Osteoblast (primary cell): Measurements from ENCODE around the gene EPHA4. TPM values are rescaled to one million over a fixed set of nuclear protein-coding genes. Genes with fewer than 3 reads are reported as not detected.

Experiments
- DNase-seq: peaks from one replicate; pipeline ENCODE4 v3.0.0; 2011; ENCODE audit warnings: low spot score, mixed read lengths; ENCODE audit not compliant: insufficient read length; ENCODE audit errors: missing footprints
- H2AFZ ChIP-seq: 2 replicates; pipeline ENCODE4 v1.6.0; 2011; ENCODE audit warnings: mild to moderate bottlenecking, low read length
- H3K27ac ChIP-seq: 2 replicates; pipeline ENCODE4 v1.5.1; 2011; ENCODE audit warnings: mild to moderate bottlenecking, low read depth, low read length, moderate library complexity
- H3K27me3 ChIP-seq: 2 replicates; pipeline ENCODE4 v1.6.0; 2012; ENCODE audit warnings: mild to moderate bottlenecking, control low read depth, inconsistent platforms, low read length, moderate library complexity; ENCODE audit not compliant: insufficient read depth
- H3K36me3 ChIP-seq: 2 replicates; pipeline ENCODE4 v1.5.1; 2011; ENCODE audit warnings: mild to moderate bottlenecking, low read length, control low read depth, moderate library complexity; ENCODE audit not compliant: insufficient read depth
- H3K4me1 ChIP-seq: 2 replicates; pipeline ENCODE4 v1.5.1; 2011; ENCODE audit warnings: mild to moderate bottlenecking, low read length, control low read depth, moderate library complexity; ENCODE audit not compliant: insufficient read depth
- H3K4me2 ChIP-seq: 2 replicates; pipeline ENCODE4 v1.6.0; 2011; ENCODE audit warnings: mild to moderate bottlenecking, low read length; ENCODE audit not compliant: insufficient read depth
- H3K4me3 ChIP-seq: fragments of 200-600 bp; sonication (generic); 3 replicates; pipeline ENCODE4 v1.5.1; 2012; ENCODE audit warnings: mild to moderate bottlenecking, low read length, inconsistent platforms; ENCODE audit not compliant: insufficient read depth
- H3K79me2 ChIP-seq: 2 replicates; pipeline ENCODE4 v1.6.0; 2012; ENCODE audit warnings: mild to moderate bottlenecking, low read length, control low read depth, inconsistent platforms; ENCODE audit not compliant: insufficient read depth
- H3K9me3 ChIP-seq: 2 replicates; pipeline ENCODE4 v1.5.1; 2011; ENCODE audit warnings: low read depth, low read length, control low read depth
- H4K20me1 ChIP-seq: 2 replicates; pipeline ENCODE4 v1.6.0; 2012; ENCODE audit warnings: mild to moderate bottlenecking, low read length, control low read depth; ENCODE audit not compliant: insufficient read depth
- total RNA-seq: library from RNA; depleted of rRNA; stranded (reverse); fragments of >200 nt; gene quantifications from 2 replicates; pipeline ENCODE4 v1.2.3, GENCODE V29; 2012
- TF ChIP-seq, protein P1 (sequence below): IDR thresholded peaks from 2 replicates; pipeline ENCODE4 v1.5.1; 2011; ENCODE audit warnings: mild to moderate bottlenecking, low read depth, low read length, moderate library complexity; ENCODE audit errors: extremely low read depth

Gene EPHA4
- total RNA-seq, 1 donor, result 15.9 TPM

DNA sequence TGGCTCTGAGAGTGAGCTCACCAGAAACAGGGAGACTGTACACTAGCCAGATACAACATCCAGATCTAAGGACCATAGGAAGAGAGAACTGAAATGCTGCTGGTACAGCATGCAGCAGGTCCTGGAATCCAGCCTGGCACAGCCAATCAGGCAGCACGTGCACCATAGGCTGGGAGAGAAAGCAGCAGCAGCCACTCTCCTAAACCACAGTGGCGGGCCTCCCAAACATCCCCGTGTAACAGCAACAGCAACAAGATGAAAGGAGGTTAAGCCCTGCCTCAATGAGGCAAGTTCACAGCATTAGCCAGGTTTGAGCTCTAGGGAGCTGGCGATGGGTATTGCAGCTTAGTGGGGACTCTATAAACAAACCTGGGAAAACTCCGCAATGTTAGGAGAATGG is 192.0 kb downstream of the EPHA4 start:
- no peak overlapping the region for H2AFZ ChIP-seq
- no peaks in the 10 kb centered on the region for H4K20me1 ChIP-seq
- H3K9me3 ChIP-seq, result no peaks in the 10 kb centered on the region
- no peak for DNase-seq
- TF ChIP-seq, protein P1, sequence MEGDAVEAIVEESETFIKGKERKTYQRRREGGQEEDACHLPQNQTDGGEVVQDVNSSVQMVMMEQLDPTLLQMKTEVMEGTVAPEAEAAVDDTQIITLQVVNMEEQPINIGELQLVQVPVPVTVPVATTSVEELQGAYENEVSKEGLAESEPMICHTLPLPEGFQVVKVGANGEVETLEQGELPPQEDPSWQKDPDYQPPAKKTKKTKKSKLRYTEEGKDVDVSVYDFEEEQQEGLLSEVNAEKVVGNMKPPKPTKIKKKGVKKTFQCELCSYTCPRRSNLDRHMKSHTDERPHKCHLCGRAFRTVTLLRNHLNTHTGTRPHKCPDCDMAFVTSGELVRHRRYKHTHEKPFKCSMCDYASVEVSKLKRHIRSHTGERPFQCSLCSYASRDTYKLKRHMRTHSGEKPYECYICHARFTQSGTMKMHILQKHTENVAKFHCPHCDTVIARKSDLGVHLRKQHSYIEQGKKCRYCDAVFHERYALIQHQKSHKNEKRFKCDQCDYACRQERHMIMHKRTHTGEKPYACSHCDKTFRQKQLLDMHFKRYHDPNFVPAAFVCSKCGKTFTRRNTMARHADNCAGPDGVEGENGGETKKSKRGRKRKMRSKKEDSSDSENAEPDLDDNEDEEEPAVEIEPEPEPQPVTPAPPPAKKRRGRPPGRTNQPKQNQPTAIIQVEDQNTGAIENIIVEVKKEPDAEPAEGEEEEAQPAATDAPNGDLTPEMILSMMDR, result no peak
- no peaks in the 10 kb centered on the region for H3K27me3 ChIP-seq
- H3K27ac ChIP-seq, result no peak overlapping the region
- H3K36me3 ChIP-seq, result no peaks in the 10 kb centered on the region
- H3K4me3 ChIP-seq, result no peak overlapping the region
- no peaks in the 10 kb centered on the region for H3K4me1 ChIP-seq
- H3K79me2 ChIP-seq, result no peaks in the 10 kb centered on the region
- no peak overlapping the region for H3K4me2 ChIP-seq

DNA sequence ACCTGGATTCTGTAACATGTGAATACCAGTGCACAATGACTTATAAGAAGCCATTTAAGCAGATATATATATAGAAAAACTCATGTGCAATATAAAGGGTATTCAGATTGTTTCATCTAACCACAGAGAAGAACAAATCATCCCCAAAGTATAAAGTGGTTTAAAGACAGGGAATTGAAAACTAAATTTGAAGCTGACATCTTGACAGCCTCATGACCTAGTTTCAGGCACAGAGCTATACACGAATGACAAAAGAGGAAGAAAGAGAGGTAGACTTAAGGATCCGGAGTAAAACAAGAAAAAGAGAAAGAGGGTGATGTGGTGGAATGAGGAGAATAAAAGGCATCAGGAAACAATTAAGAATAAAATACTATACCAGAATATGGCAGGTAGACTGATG is 194.5 kb downstream of the EPHA4 start:
- no peak overlapping the region for H2AFZ ChIP-seq
- no peaks in the 10 kb centered on the region for H3K36me3 ChIP-seq

DNA sequence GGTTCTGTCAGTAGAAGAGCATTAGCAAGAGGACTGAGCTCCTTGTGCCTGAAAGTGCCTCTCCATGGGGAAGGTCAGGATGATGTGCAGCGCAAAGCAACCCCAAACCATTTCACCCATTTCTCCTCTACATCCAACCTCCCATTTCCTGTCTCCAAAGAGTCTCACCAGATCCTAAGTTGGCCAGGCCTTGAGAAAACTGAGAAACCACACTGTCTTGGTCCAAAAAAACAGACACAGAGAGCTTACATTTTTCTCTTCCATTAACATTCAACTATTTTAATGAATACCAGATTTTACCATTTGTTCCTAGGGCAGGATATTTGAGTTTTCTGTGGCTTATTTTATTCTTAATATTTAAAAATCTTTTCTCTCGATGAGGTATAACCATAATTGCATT is 195.0 kb downstream of the EPHA4 start:
- Histone ChIP-seq H3K9me3 (no peaks in the 10 kb centered on the region), H3K79me2 (no peaks in the 10 kb centered on the region), H3K27ac (no peak overlapping the region), H2AFZ (no peak overlapping the region), H3K36me3 (no peaks in the 10 kb centered on the region), H4K20me1 (no peaks in the 10 kb centered on the region), H3K4me1 (no peaks in the 10 kb centered on the region), H3K4me2 (no peak overlapping the region), H3K27me3 (no peaks in the 10 kb centered on the region), H3K4me3 (no peak overlapping the region)
- TF ChIP-seq, protein P1, result no peak
- no peak for DNase-seq

More for the DNA sequence above, 194.5 kb downstream of the EPHA4 start:
- Histone ChIP-seq H3K4me3 (no peak overlapping the region), H3K9me3 (no peaks in the 10 kb centered on the region), H3K79me2 (no peaks in the 10 kb centered on the region), H3K4me2 (no peak overlapping the region), H3K27ac (no peak overlapping the region), H4K20me1 (no peaks in the 10 kb centered on the region), H3K27me3 (no peaks in the 10 kb centered on the region), H3K4me1 (no peaks in the 10 kb centered on the region)
- TF ChIP-seq, protein P1, result no peak
- no peak for DNase-seq

DNA sequence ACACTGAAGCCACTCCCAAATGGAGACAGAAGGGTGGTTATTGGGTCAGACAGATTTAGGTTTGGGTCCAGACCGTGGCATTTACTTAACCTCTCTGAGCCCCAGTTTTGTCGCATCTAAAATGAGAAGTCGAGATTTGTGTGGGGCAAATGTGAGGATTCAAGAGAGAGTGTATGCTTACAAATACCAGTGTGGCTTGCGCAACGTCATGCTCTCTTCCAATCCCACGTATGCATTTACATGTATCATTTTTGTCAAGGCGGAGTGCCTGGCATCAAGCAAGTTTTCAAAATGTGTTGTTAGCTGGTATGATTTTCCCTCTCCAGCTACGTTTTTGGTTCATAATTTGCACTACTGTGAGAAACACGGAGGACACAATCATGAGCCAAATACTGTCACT is 197.9 kb downstream of the EPHA4 start:
- H3K27me3 ChIP-seq, result no peaks in the 10 kb centered on the region
- no peak overlapping the region for H3K4me2 ChIP-seq
- H3K79me2 ChIP-seq, result no peaks in the 10 kb centered on the region
- TF ChIP-seq, protein P1, result no peak
- H3K4me1 ChIP-seq, result no peaks in the 10 kb centered on the region
- H3K4me3 ChIP-seq, result no peak overlapping the region
- H3K36me3 ChIP-seq, result no peaks in the 10 kb centered on the region
- DNase-seq, result no peak
- H2AFZ ChIP-seq, result no peak overlapping the region
- H3K9me3 ChIP-seq, result no peaks in the 10 kb centered on the region
- H4K20me1 ChIP-seq, result no peaks in the 10 kb centered on the region
- H3K27ac ChIP-seq, result no peak overlapping the region
